Measurements from ENCODE around the gene ERC2. TPM values are rescaled to one million over a fixed set of nuclear protein-coding genes. Genes with fewer than 3 reads are reported as not detected.
A peak's percentile ranks its signal among the peaks of the same experiment; 100 is the strongest.

Gene ERC2
- total and polyA plus RNA-seq, 9 donors, result 1.2 to 9.4 (median 5.4) TPM

DNA sequence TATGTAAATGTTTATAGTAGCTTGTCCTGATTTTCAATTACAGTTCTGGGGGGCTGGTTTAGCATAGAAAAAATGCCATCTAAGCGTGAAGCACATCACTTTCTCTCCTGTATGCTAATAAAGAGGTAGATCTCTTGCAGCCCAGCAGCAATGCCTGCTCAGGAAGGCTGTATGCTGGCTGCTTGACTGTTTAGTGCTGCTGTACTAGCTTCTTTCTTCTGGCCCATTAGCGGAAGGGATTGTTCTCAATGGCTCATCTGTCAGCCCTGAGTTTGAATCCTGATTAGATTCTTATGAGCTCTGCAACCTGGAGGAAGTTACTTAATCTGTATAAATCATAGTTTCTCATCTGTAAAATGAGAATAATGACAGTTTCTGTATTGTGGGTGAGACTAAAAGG, 478.9 kb downstream of the ERC2 start:
- intact Hi-C loops (cut with DNase I), result no loop called here
- no peak overlapping the region for H3K27ac ChIP-seq
- H3K9me3 ChIP-seq, result no peaks in the 10 kb centered on the region
- WGBS, 3 donors, result 62 to 93% (median 90%) methylated on average over 2 of the region's 2 CpGs
- DNase-seq, result no peak
- H3K4me1 ChIP-seq (ENCODE audit: insufficient read depth), result peaks cover 8% of the 10 kb centered on the region
- no peak overlapping the region for H3K4me3 ChIP-seq
- H3K27me3 ChIP-seq, result no peaks in the 10 kb centered on the region
- no peak for TF ChIP-seq EP300 (IDR thresholded peaks at IDR 0.05)
- no peak for TF ChIP-seq POLR2A (IDR thresholded peaks at IDR 0.05)
- no peak for TF ChIP-seq CTCF (IDR thresholded peaks at IDR 0.05)
- H3K36me3 ChIP-seq, result no peaks in the 10 kb centered on the region

DNA sequence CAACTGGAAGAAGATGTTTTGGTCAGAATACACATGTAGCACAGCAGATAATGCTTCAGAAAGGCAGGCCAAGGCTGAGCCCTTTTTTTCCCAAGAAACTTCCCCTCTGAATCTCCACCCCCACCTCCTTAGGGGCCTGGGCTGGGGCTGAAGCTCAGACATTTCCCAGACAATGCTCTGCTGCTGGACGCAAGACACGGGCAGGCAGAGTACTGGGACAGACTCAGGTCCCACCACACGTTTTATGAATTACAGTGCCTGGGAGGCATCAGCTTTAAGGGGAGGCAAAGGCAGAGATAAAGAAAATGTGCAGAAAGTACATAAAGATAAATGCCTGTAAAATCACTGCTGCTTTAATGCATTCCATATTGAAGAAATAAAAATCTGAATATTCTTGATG, 479.4 kb downstream of the ERC2 start:
- no peaks in the 10 kb centered on the region for H3K27me3 ChIP-seq
- intact Hi-C loops (cut with DNase I), result no loop called here
- H3K36me3 ChIP-seq, result no peaks in the 10 kb centered on the region
- H3K4me1 ChIP-seq (ENCODE audit: insufficient read depth), result peaks cover 8% of the 10 kb centered on the region
- H3K27ac ChIP-seq, result no peak overlapping the region
- H3K9me3 ChIP-seq, result no peaks in the 10 kb centered on the region
- WGBS, 3 donors, result 15 to 17% (median 16%) methylated on average over 3 of the region's 3 CpGs
- no peak overlapping the region for H3K4me3 ChIP-seq
- TF ChIP-seq CTCF (IDR thresholded peaks at IDR 0.05) (no peak), POLR2A (IDR thresholded peaks at IDR 0.05) (no peak)
- peak in 2 of 5 donors; percentile 25 to 35 for DNase-seq

DNA sequence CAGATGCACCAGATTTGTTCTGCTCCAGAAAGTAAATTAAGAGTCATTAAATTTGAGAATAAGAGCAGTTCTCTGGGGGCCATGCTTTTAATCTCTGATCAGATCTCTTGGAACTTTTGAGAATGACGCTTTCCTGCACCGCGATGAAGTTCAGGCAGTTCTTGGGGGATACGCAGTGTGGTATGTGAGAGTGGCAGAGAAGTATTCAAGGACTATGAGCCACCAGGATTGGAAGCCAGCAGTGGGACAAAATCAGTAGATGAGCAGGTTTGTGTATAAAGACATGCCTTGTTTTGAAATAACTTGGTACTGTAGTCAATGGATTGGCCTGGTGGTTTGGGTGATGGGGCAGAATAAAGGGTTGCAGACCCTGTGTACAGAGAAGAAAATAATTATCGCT, 483.6 kb downstream of the ERC2 start:
- 90 to 98% (median 97%) methylated on average over 5 of the region's 5 CpGs for WGBS, 3 donors

GRCh38 chr3:55978953-55979352, 489.3 kb downstream of the ERC2 start:
- WGBS, 3 donors, result 93 to 94% (median 93%) methylated on average over 6 of the region's 6 CpGs
- Histone ChIP-seq H3K4me3 (no peak overlapping the region), H3K27me3 (no peaks in the 10 kb centered on the region), H3K9me3 (no peaks in the 10 kb centered on the region), H3K4me1 (ENCODE audit: insufficient read depth) (no peaks in the 10 kb centered on the region), H3K36me3 (no peaks in the 10 kb centered on the region), H3K27ac (no peak overlapping the region)
- no peak for TF ChIP-seq CTCF (IDR thresholded peaks at IDR 0.05)
- TF ChIP-seq POLR2A (IDR thresholded peaks at IDR 0.05), result no peak
- no peak for TF ChIP-seq EP300 (IDR thresholded peaks at IDR 0.05)
- DNase-seq, result no peak
- intact Hi-C loops (cut with DNase I), result no loop called here

More for the DNA sequence above, 483.6 kb downstream of the ERC2 start:
- Histone ChIP-seq H3K9me3 (no peaks in the 10 kb centered on the region), H3K27me3 (no peaks in the 10 kb centered on the region), H3K4me1 (ENCODE audit: insufficient read depth) (peaks cover 7% of the 10 kb centered on the region), H3K27ac (no peak overlapping the region), H3K36me3 (no peaks in the 10 kb centered on the region), H3K4me3 (no peak overlapping the region)
- intact Hi-C loops (cut with DNase I), result no loop called here
- TF ChIP-seq EP300 (IDR thresholded peaks at IDR 0.05) (no peak), POLR2A (IDR thresholded peaks at IDR 0.05) (no peak), CTCF (IDR thresholded peaks at IDR 0.05) (no peak)
- no peak for DNase-seq

Data from ovary (tissue), 9 donors.